Measurements from ENCODE around the gene NPAS3. TPM values are rescaled to one million over a fixed set of nuclear protein-coding genes. Genes with fewer than 3 reads are reported as not detected.

NPAS3 gene
- total RNA-seq, 4 donors from 2014 or later, result 1.9 to 10.6 (median 2.2) TPM

DNA sequence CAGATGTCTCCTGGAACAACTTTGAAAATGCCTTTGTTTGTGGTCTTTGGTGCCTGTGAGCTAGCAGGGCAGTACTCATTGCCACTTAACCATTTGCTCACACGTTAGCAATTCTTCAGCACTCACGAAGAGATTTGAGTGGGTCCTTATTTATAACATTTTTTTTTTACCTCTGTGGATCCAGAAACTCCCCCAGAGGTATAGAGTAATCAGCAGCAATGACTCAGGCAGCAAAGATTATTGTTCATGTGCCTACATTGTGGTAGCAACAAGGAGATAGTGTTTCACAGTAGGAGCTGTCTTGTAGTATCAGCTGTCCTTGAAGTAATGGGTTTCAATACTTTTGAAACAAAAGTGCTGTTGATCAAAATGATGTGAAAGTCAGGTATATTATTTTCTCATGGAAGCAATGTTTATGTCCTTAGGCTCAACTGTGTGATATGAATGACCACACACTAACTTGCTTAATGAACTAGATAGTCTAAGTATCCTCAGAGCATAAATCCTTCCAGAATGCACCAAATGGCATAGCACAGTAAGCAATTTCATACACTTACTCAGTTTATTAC lies 708.1 kb downstream of the NPAS3 start:
- H3K27ac ChIP-seq, result no peak overlapping the region
- WGBS, 2 donors (ENCODE audit: low coverage in 1 of 2), result 100% methylated on average over 2 of the region's 2 CpGs; no CpG with 5 or more reads in 1 of the 2 donors
- TF ChIP-seq POLR2A (IDR thresholded peaks at IDR 0.05) (no peak), POLR2AphosphoS5 (IDR thresholded peaks at IDR 0.05) (no peak), EP300 (IDR thresholded peaks at IDR 0.05) (no peak)
- TF ChIP-seq, protein P1, sequence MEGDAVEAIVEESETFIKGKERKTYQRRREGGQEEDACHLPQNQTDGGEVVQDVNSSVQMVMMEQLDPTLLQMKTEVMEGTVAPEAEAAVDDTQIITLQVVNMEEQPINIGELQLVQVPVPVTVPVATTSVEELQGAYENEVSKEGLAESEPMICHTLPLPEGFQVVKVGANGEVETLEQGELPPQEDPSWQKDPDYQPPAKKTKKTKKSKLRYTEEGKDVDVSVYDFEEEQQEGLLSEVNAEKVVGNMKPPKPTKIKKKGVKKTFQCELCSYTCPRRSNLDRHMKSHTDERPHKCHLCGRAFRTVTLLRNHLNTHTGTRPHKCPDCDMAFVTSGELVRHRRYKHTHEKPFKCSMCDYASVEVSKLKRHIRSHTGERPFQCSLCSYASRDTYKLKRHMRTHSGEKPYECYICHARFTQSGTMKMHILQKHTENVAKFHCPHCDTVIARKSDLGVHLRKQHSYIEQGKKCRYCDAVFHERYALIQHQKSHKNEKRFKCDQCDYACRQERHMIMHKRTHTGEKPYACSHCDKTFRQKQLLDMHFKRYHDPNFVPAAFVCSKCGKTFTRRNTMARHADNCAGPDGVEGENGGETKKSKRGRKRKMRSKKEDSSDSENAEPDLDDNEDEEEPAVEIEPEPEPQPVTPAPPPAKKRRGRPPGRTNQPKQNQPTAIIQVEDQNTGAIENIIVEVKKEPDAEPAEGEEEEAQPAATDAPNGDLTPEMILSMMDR (IDR thresholded peaks at IDR 0.05), result no peak
- no peak for ATAC-seq
- no peaks in the 10 kb centered on the region for H3K4me1 ChIP-seq
- no peaks in the 10 kb centered on the region for H3K9me3 ChIP-seq
- no peaks in the 10 kb centered on the region for H3K27me3 ChIP-seq
- H3K4me3 ChIP-seq, result no peak overlapping the region
- H3K36me3 ChIP-seq, result no peaks in the 10 kb centered on the region

DNA sequence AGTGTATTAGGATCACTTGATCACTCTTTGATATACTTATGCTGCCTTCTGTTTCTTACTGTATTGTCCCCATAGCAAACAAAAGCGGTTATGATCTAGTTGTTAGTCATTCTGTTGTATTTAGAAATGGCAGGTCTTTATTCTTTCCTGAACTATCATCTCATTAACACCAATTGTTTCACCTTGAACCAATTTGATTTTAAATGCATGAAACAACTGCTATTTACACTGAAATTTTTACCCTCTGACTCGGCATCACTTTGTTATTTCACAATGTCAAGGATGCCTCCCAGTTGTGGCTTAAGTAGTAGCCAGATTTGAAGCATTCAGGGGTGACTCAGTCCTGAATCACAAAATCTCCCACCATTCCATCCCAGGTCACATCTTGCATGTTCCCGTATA lies 708.7 kb downstream of the NPAS3 start:
- Histone ChIP-seq H3K4me3 (no peak overlapping the region), H3K27me3 (no peaks in the 10 kb centered on the region), H3K27ac (no peak overlapping the region), H3K36me3 (no peaks in the 10 kb centered on the region), H3K4me1 (no peaks in the 10 kb centered on the region), H3K9me3 (no peaks in the 10 kb centered on the region)
- WGBS, 2 donors (ENCODE audit: low coverage in 1 of 2), result 59 to 64% methylated on average over 3 of the region's 3 CpGs
- ATAC-seq, result no peak
- TF ChIP-seq, protein P1 (IDR thresholded peaks at IDR 0.05), result no peak
- TF ChIP-seq POLR2A (IDR thresholded peaks at IDR 0.05), result no peak
- no peak for TF ChIP-seq EP300 (IDR thresholded peaks at IDR 0.05)
- TF ChIP-seq POLR2AphosphoS5 (IDR thresholded peaks at IDR 0.05), result no peak

DNA sequence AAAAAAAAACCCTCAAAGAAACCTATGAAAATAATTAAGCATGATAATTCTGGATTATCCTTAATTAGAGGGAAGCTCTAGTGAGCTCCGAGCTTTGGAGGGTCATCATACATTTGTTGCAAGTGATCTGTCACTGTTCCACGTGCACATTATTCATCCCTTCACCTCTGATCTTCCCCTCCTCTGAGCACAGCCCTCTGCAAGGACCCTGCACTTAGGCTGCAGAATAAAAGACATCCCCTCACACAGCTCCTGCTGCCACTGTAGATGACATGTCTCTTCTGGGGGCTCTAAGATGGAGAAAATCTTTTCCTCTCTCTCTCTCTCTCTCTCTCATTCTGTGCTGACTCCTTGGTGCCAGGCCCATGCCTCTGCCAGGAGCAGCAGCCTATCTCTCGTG lies 711.8 kb downstream of the NPAS3 start:
- Histone ChIP-seq H3K4me1 (no peaks in the 10 kb centered on the region), H3K27me3 (no peaks in the 10 kb centered on the region), H3K9me3 (no peaks in the 10 kb centered on the region), H3K27ac (no peak overlapping the region), H3K36me3 (no peaks in the 10 kb centered on the region), H3K4me3 (no peak overlapping the region)
- no peak for ATAC-seq
- 67 to 71% methylated on average over 2 of the region's 3 CpGs for WGBS, 2 donors (ENCODE audit: low coverage in 1 of 2)
- TF ChIP-seq EP300 (IDR thresholded peaks at IDR 0.05), result no peak
- TF ChIP-seq POLR2AphosphoS5 (IDR thresholded peaks at IDR 0.05), result no peak
- TF ChIP-seq POLR2A (IDR thresholded peaks at IDR 0.05), result no peak
- TF ChIP-seq, protein P1 (IDR thresholded peaks at IDR 0.05), result no peak

DNA sequence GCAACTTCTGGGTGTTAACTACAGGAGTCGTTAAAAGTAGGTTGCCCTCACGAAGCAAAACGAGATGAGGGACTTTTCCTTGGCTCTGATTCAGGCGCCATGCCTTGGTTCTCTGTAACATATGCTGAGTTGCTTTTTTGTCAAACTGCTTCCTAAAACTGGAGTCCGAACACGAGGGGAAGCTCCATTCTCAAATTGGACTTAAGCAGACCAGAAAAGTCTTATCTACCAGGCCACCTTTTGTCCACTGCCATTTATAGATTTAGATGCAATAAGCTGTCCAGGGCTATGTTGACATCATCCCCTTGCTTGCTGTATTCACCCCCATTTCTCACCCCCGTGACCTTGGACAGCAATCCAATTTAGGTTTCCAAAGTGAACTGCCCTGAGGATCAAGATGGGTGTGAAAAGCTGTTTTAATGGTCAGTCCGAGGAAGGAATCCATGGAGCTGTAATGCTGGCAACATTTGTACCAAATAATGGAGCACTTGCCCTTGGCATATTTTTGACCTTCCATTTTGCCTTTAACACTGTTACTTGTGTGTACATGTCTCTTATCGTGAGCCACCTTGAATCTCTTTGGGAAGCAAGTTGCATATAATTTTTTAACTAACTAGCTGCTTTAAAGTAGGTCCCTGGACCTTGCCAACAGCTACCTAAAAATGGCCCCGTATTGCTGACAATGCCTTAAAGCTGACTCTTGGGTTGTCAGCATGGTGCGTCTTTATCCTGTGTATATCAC lies 714.1 kb downstream of the NPAS3 start:
- Histone ChIP-seq H3K27me3 (no peaks in the 10 kb centered on the region), H3K9me3 (no peaks in the 10 kb centered on the region), H3K27ac (no peak overlapping the region), H3K4me3 (no peak overlapping the region), H3K4me1 (no peaks in the 10 kb centered on the region), H3K36me3 (no peaks in the 10 kb centered on the region)
- ATAC-seq, result no peak
- 69 to 70% methylated on average over 6 to 10 of the region's 11 CpGs for WGBS, 2 donors (ENCODE audit: low coverage in 1 of 2)
- TF ChIP-seq EP300 (IDR thresholded peaks at IDR 0.05) (no peak), POLR2AphosphoS5 (IDR thresholded peaks at IDR 0.05) (no peak), POLR2A (IDR thresholded peaks at IDR 0.05) (no peak)
- TF ChIP-seq, protein P1 (IDR thresholded peaks at IDR 0.05), result no peak

DNA sequence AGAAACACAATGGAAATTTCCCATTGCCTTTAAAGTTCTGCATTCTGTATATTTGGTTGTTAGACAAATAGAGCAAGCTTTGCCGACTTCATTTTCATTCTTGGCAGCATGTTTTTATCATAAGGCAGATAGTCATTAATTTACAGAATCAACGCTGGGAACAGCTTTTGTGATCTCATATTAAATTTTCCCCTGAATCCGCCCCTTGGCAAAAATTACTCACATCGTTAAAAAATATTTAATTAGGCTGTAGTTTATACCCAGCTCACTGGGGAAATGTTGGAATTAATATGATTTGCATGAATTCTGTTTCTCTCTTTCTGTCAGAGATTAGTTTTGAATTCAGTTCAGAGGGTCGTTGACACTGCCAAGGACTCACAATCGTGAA lies 714.6 kb downstream of the NPAS3 start:
- 55 to 67% methylated on average over 6 of the region's 6 CpGs for WGBS, 2 donors (ENCODE audit: low coverage in 1 of 2)
- Histone ChIP-seq H3K36me3 (no peaks in the 10 kb centered on the region), H3K9me3 (no peaks in the 10 kb centered on the region), H3K27me3 (no peaks in the 10 kb centered on the region), H3K27ac (no peak overlapping the region), H3K4me1 (no peaks in the 10 kb centered on the region), H3K4me3 (no peak overlapping the region)
- no peak for TF ChIP-seq POLR2AphosphoS5 (IDR thresholded peaks at IDR 0.05)
- TF ChIP-seq, protein P1 (IDR thresholded peaks at IDR 0.05), result no peak
- no peak for TF ChIP-seq EP300 (IDR thresholded peaks at IDR 0.05)
- no peak for TF ChIP-seq POLR2A (IDR thresholded peaks at IDR 0.05)
- ATAC-seq, result no peak
